Activated T-helper 1 cell treated with Interleukin-2 at 50 U/mL for 16 hours (primary cell): ENCODE data around the gene RNF17.
"Not testable (repeated sequence)": the region's sequence is repeated elsewhere in the genome, so short reads cannot be mapped to it uniquely, and the experiment has no call there.

Source experiments
- DNase-seq: peaks from one replicate; pipeline ENCODE4 v3.0.0-alpha.2; 2020; ENCODE audit warnings: low read depth

RNF17 gene

GRCh38 chr13:24763596-24764275 lies at the start of gene RNF17:
Gene RNF17, plus strand, starts transcription at chr13:24764169. Its CDS starts 35 bp downstream, at chr13:24764204.
- DNase-seq = no peak

GRCh38 chr13:24716011-24716410 lies 48.0 kb upstream of the RNF17 start:
- DNase-seq = no peak

GRCh38 chr13:24716446-24716845 lies 47.5 kb upstream of the RNF17 start:
- no peak for DNase-seq

GRCh38 chr13:24717217-24717616 lies 46.8 kb upstream of the RNF17 start:
- no peak for DNase-seq

- no peak for DNase-seq
These were observed 45.6 kb upstream of the RNF17 start for GRCh38 chr13:24718192-24718965.

- DNase-seq = no peak
These were observed 44.8 kb upstream of the RNF17 start for GRCh38 chr13:24719139-24719538.

- DNase-seq = no peak
These were observed 40.8 kb upstream of the RNF17 start for GRCh38 chr13:24723206-24723605.

GRCh38 chr13:24724714-24725113 lies 39.3 kb upstream of the RNF17 start:
- no peak for DNase-seq

GRCh38 chr13:24725379-24725778 lies 38.6 kb upstream of the RNF17 start:
- DNase-seq = no peak

GRCh38 chr13:24727731-24728601 lies 36.0 kb upstream of the RNF17 start:
- peak; percentile 37 for DNase-seq

GRCh38 chr13:24730873-24731567 lies 32.9 kb upstream of the RNF17 start:
- not testable (repeated sequence) for DNase-seq

- DNase-seq = no peak
These were observed 29.0 kb upstream of the RNF17 start for GRCh38 chr13:24734950-24735349.

- no peak for DNase-seq
These were observed 26.9 kb upstream of the RNF17 start for GRCh38 chr13:24737042-24737441.

- no peak for DNase-seq
These were observed 25.6 kb upstream of the RNF17 start for GRCh38 chr13:24738366-24738847.

- no peak for DNase-seq
These were observed 23.7 kb upstream of the RNF17 start for GRCh38 chr13:24740014-24740890.

- no peak for DNase-seq
These were observed 22.8 kb upstream of the RNF17 start for GRCh38 chr13:24741016-24741662.

GRCh38 chr13:24741791-24742190 lies 22.2 kb upstream of the RNF17 start:
- DNase-seq = no peak

GRCh38 chr13:24742294-24742693 lies 21.7 kb upstream of the RNF17 start:
- no peak for DNase-seq

GRCh38 chr13:24742977-24743376 lies 21.0 kb upstream of the RNF17 start:
- DNase-seq = no peak

- no peak for DNase-seq
These were observed 19.7 kb upstream of the RNF17 start for GRCh38 chr13:24744247-24744646.
